ENCODE measurements around the gene ZFP64.
"Not testable (repeated sequence)": the region's sequence is repeated elsewhere in the genome, so short reads cannot be mapped to it uniquely, and the experiment has no call there.

Gene ZFP64

GRCh38 chr20:52152921-52153320, 38.7 kb downstream of the ZFP64 start:
- DNase-seq: no peak

- DNase-seq: no peak
These were observed 39.2 kb downstream of the ZFP64 start for GRCh38 chr20:52152416-52152815.

GRCh38 chr20:52150440-52151258, 40.9 kb downstream of the ZFP64 start:
- no peak for DNase-seq

DNA sequence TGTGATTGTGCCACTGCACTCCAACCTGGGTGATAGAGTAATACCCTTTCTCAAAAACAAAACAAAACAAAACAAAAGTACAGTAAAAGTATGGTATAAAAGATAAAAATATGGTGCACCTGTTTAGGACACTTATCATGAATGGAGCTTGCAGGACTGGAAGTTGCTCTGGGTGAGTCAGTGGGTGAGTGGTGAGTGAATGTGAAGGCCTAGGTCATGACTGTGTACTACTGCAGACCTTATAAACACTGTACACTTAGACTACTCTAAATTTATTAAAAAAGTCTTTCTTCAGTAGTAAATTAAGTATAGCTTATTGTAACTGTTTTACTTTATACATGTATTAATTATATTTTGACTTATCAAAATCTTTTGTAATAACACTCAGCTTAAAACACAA, 46.0 kb downstream of the ZFP64 start:
- no peak for DNase-seq

- DNase-seq: no peak
These were observed 48.3 kb downstream of the ZFP64 start for GRCh38 chr20:52143277-52143676.

DNA sequence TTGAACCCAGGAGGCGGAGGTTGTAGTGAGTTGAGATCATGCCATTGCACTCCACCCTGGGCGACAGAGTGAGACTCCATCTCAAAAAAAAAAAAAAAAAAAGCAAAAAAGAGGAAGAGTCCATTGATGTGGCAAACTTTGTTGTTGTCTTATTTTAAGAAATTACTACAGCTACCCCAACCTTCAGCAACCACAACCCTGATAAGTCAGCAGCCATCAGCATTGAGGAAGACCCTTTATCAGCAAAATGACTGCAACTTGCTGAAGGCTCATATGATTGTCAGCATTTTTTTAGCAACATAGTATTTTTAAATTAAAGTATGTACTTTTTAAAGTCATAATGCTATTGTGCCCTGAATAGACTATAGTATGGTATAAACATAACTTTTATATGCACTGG, 48.8 kb downstream of the ZFP64 start:
- no peak for DNase-seq

DNA sequence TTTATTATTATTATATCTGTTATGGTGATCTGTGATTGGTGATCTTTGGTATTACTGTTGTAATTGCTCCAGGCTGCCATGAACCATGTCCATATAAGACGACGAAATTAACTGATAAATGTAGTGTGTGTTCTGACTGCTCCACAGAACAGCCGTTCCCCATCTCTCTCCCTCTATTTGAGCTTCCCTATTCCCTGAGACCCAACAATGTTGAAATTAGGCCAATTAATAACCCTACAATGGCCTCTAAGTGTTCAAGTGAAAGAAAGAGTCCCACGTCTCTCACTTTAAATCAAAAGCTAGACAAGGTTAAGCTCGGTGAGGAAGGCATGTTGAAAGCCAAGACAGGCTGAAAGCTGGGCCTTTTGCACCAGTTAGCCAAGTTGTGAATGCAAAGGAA, 51.6 kb downstream of the ZFP64 start:
- no peak for DNase-seq

GRCh38 chr20:52137850-52138249, 53.7 kb downstream of the ZFP64 start:
- no peak for DNase-seq

DNA sequence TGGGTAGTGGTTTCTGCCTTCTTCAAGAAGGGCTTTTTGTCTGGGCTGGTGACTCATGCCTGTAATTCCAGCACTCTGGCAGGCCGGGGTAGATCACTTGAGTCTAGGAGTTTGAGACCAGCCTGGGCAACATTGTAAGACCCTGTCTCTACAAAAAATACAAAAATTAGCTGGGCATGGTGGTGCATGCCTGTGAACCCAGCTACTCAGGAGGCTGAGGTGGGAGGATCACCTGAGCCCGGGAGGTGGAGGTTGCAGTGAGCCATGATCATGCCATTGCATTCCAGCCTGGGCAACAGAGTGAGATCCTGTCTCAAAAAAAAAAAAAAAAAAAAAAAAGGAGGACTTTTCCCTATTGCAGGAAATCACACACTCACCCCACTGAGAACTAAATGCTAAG, 57.9 kb downstream of the ZFP64 start:
- not testable (repeated sequence) for DNase-seq

- no peak for DNase-seq
These were observed 59.2 kb downstream of the ZFP64 start for GRCh38 chr20:52132337-52132736.

DNA sequence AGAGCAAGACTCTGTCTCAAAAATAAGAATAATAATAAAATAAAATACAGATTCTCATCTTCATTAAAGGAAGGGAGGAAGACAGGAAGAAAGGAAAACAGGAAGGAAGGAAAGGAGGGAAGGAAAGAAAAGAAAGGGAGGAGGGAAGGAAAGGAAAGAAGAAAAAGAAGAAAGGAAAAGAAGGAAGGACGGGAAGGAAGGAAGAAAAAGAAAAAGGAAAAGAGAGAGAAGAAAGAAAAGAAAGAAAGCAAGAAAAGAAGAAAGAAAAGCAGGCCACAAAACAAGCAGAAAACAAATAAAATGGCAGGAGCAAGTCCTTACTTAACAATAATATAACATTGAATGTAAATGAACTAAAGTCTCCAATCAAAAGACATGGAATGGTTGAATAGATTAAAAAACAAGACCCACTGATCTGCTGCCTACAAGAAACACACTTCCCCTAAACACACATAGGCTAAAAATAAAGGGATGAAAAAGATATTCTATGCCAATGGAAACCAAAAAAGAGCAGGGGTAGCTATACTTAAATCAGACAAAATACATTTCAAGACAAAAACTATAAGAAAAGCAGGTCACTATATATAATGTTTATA, 60.4 kb downstream of the ZFP64 start:
- DNase-seq: no peak

- DNase-seq: no peak
These were observed 61.2 kb downstream of the ZFP64 start for GRCh38 chr20:52130406-52130805.

- DNase-seq: no peak
These were observed 62.0 kb downstream of the ZFP64 start for GRCh38 chr20:52129611-52130010.

GRCh38 chr20:52127309-52127708, 64.3 kb downstream of the ZFP64 start:
- DNase-seq: no peak

GRCh38 chr20:52124821-52125220, 66.8 kb downstream of the ZFP64 start:
- DNase-seq: no peak

GRCh38 chr20:52118696-52119095, 72.9 kb downstream of the ZFP64 start:
- DNase-seq: no peak

DNA sequence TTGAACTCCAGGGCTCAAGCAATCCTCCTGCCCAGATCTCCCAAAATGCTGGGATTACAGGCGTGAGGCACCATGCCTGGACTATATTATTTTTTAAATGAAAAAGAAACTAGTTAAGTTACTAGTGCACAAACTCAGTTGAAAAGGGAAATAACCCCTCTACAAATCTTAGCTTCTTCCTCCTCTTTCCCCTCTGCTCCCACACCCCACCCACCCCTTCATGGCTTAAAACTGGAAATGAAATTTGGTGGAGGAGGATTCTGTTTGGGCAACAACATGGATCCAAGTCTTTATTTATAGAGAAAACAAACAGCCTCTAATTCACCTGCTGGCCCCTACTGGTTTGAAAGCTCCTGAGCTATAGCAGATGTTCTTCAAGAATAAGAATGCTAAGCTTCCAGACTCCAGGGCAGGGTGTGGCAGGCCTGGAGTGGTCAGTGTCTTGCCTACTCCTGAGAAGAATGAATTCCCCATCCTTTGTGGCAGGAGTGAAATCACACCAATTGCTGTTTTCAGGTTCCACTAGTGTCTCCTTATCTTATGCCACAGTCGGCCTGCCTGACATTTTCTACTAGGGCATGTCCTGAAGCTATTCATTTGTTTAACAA, 73.5 kb downstream of the ZFP64 start:
- DNase-seq: no peak

- no peak for DNase-seq
These were observed 81.1 kb downstream of the ZFP64 start for GRCh38 chr20:52110456-52110855.

- DNase-seq: peak; percentile 60
These were observed 85.8 kb downstream of the ZFP64 start for GRCh38 chr20:52105442-52106422.

GRCh38 chr20:52104546-52105441, 86.8 kb downstream of the ZFP64 start:
- DNase-seq: peak; percentile 26

- DNase-seq: peak; percentile 30
These were observed 87.5 kb downstream of the ZFP64 start for GRCh38 chr20:52103913-52104545.
